ENCODE data around the gene JPH2. TPM values are rescaled to one million over a fixed set of nuclear protein-coding genes. Genes with fewer than 3 reads are reported as not detected.

Gene JPH2
- total and polyA plus RNA-seq, 10 of the 15 experiments (the other 5 are each of a cell fraction or from before 2014, with no cell fraction given) = 0.16 TPM; not detected in 9

- Histone ChIP-seq H3K27me3 (replicated peaks in 1 of 2; ENCODE audit: control insufficient read depth in 2 of 2, insufficient read depth in 2 of 2, low read length in 1 of 2) (no peaks in the 10 kb centered on the region), H3K4me1 (ENCODE audit: control insufficient read depth, insufficient read depth, low read length) (no peaks in the 10 kb centered on the region), H3K79me2 (ENCODE audit: control insufficient read depth, insufficient read depth, low read length) (no peaks in the 10 kb centered on the region), H3K27ac (ENCODE audit: control insufficient read depth, insufficient read depth) (no peak overlapping the region), H3K9ac (ENCODE audit: control insufficient read depth, insufficient read depth, low read length) (no peak overlapping the region), H2AFZ (ENCODE audit: control insufficient read depth, low read depth, low read length) (no peak overlapping the region), H3K9me3 (replicated peaks; ENCODE audit: control insufficient read depth, insufficient read depth, low read length) (no peaks in the 10 kb centered on the region), H3K36me3 (ENCODE audit: control insufficient read depth in 2 of 2, insufficient read depth in 2 of 2, low read length in 1 of 2) (peaks cover 13 to 17% of the 10 kb centered on the region in 2 experiments; a peak in 3 of 4 replicates), H3K4me2 (ENCODE audit: control insufficient read depth, insufficient read depth) (no peak overlapping the region), H4K20me1 (ENCODE audit: control insufficient read depth, insufficient read depth) (no peaks in the 10 kb centered on the region), H3K4me3 (no peak overlapping the region)
- intact Hi-C loops (cut with micrococcal nuclease; ENCODE audit: unreplicated experiment) = no loop called here
- SMC1A ChIA-PET (ENCODE audit: uncharacterized antibody, unreplicated experiment) = interaction anchor here (0.7 to 1.5 kb wide), 8 partner anchors 11 to 657 kb away, joined by 3 to 6 read pairs (median 3); no protein-coding TSS in a partner anchor
- CTCF ChIA-PET = interaction anchor here (0.8 to 3.4 kb wide), 9 partner anchors 10 to 445 kb away, joined by 3 to 22 read pairs (median 6); partner anchors contain the start of gene FITM2
- 100% methylated on average over 1 of the region's 1 CpG for WGBS (ENCODE audit: insufficient coverage, insufficient replicate concordance, low lambda C conversion rate, missing lambda C conversion rate)
- POLR2A ChIA-PET = no interaction called here
- in situ Hi-C loops (cut with MboI) = no loop called here
- no peak for ATAC-seq
- FAIRE-seq = no peak
- DNase-seq (ENCODE audit: low read depth, low spot score) = no peak
- no TSS peak for BruUV-seq (replicated peaks)
- RAD21 ChIA-PET (ENCODE audit: unreplicated experiment) = interaction anchor here (0.6 kb wide), 1 partner anchor 264 kb away, joined by 4 read pairs; no protein-coding TSS in a partner anchor
- TF ChIP-seq, protein P1, sequence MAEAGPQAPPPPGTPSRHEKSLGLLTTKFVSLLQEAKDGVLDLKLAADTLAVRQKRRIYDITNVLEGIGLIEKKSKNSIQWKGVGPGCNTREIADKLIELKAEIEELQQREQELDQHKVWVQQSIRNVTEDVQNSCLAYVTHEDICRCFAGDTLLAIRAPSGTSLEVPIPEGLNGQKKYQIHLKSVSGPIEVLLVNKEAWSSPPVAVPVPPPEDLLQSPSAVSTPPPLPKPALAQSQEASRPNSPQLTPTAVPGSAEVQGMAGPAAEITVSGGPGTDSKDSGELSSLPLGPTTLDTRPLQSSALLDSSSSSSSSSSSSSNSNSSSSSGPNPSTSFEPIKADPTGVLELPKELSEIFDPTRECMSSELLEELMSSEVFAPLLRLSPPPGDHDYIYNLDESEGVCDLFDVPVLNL (IDR thresholded peaks at IDR 0.05; ENCODE audit: low read depth, low read length) = no peak
- TF ChIP-seq, protein P2, sequence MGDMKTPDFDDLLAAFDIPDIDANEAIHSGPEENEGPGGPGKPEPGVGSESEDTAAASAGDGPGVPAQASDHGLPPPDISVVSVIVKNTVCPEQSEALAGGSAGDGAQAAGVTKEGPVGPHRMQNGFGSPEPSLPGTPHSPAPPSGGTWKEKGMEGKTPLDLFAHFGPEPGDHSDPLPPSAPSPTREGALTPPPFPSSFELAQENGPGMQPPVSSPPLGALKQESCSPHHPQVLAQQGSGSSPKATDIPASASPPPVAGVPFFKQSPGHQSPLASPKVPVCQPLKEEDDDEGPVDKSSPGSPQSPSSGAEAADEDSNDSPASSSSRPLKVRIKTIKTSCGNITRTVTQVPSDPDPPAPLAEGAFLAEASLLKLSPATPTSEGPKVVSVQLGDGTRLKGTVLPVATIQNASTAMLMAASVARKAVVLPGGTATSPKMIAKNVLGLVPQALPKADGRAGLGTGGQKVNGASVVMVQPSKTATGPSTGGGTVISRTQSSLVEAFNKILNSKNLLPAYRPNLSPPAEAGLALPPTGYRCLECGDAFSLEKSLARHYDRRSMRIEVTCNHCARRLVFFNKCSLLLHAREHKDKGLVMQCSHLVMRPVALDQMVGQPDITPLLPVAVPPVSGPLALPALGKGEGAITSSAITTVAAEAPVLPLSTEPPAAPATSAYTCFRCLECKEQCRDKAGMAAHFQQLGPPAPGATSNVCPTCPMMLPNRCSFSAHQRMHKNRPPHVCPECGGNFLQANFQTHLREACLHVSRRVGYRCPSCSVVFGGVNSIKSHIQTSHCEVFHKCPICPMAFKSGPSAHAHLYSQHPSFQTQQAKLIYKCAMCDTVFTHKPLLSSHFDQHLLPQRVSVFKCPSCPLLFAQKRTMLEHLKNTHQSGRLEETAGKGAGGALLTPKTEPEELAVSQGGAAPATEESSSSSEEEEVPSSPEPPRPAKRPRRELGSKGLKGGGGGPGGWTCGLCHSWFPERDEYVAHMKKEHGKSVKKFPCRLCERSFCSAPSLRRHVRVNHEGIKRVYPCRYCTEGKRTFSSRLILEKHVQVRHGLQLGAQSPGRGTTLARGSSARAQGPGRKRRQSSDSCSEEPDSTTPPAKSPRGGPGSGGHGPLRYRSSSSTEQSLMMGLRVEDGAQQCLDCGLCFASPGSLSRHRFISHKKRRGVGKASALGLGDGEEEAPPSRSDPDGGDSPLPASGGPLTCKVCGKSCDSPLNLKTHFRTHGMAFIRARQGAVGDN (IDR thresholded peaks at IDR 0.05) = no peak
- no peak for TF ChIP-seq BACH1 (IDR thresholded peaks at IDR 0.05; ENCODE audit: borderline replicate concordance)
- TF ChIP-seq ZZZ3 (IDR thresholded peaks at IDR 0.05; ENCODE audit: control insufficient read depth, insufficient read length, low read depth) = no peak
- TF ChIP-seq MTA3 (IDR thresholded peaks at IDR 0.05; ENCODE audit: borderline replicate concordance, low read length) = no peak
- no peak for TF ChIP-seq SRF (IDR thresholded peaks at IDR 0.05; ENCODE audit: low read depth in 2 of 2, low read length in 2 of 2)
- no peak for TF ChIP-seq RFX5 (IDR thresholded peaks at IDR 0.05; ENCODE audit: low read depth, low read length)
- TF ChIP-seq ETV6 (conservative IDR thresholded peaks at IDR 0.05 in 1 of 2, IDR thresholded peaks at IDR 0.05 in 1 of 2; ENCODE audit: borderline replicate concordance in 1 of 2, low read depth in 1 of 2) = no peak
- no peak for TF ChIP-seq ATF3 (IDR thresholded peaks at IDR 0.05; ENCODE audit: borderline replicate concordance, extremely low read depth, low read depth, low read length)
- TF ChIP-seq, protein P3, sequence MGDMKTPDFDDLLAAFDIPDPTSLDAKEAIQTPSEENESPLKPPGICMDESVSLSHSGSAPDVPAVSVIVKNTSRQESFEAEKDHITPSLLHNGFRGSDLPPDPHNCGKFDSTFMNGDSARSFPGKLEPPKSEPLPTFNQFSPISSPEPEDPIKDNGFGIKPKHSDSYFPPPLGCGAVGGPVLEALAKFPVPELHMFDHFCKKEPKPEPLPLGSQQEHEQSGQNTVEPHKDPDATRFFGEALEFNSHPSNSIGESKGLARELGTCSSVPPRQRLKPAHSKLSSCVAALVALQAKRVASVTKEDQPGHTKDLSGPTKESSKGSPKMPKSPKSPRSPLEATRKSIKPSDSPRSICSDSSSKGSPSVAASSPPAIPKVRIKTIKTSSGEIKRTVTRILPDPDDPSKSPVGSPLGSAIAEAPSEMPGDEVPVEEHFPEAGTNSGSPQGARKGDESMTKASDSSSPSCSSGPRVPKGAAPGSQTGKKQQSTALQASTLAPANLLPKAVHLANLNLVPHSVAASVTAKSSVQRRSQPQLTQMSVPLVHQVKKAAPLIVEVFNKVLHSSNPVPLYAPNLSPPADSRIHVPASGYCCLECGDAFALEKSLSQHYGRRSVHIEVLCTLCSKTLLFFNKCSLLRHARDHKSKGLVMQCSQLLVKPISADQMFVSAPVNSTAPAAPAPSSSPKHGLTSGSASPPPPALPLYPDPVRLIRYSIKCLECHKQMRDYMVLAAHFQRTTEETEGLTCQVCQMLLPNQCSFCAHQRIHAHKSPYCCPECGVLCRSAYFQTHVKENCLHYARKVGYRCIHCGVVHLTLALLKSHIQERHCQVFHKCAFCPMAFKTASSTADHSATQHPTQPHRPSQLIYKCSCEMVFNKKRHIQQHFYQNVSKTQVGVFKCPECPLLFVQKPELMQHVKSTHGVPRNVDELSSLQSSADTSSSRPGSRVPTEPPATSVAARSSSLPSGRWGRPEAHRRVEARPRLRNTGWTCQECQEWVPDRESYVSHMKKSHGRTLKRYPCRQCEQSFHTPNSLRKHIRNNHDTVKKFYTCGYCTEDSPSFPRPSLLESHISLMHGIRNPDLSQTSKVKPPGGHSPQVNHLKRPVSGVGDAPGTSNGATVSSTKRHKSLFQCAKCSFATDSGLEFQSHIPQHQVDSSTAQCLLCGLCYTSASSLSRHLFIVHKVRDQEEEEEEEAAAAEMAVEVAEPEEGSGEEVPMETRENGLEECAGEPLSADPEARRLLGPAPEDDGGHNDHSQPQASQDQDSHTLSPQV (IDR thresholded peaks at IDR 0.05) = no peak
- TF ChIP-seq RUNX3 (IDR thresholded peaks at IDR 0.05; ENCODE audit: low read length) = no peak
- no peak for TF ChIP-seq POU2F2 (IDR thresholded peaks at IDR 0.05; ENCODE audit: borderline replicate concordance, low read depth, low read length)
- no peak for TF ChIP-seq MAX (IDR thresholded peaks at IDR 0.05; ENCODE audit: low read depth, low read length)
- TF ChIP-seq TCF3 (IDR thresholded peaks at IDR 0.05; ENCODE audit: borderline replicate concordance, insufficient read depth, low read depth, low read length) = no peak
Observed at GRCh38 chr20:44195605-44196004, 8.6 kb upstream of the JPH2 start.

Data from GM12878 (cell line).